Stimulated activated CD4-positive, alpha-beta T cell treated with anti-CD3 and anti-CD28 coated beads, Interleukin-12 subunit alpha, Interleukin-12 subunit beta, amount 100 ng/mL, for 4 hours (primary cell): Measurements from ENCODE around the gene FOXA2.
"Not testable (repeated sequence)": the region's sequence is repeated elsewhere in the genome, so short reads cannot be mapped to it uniquely, and the experiment has no call there.

Experiments
- DNase-seq: peaks from one replicate; pipeline ENCODE4 v3.0.0-alpha.2; 2020

The FOXA2 gene

DNA sequence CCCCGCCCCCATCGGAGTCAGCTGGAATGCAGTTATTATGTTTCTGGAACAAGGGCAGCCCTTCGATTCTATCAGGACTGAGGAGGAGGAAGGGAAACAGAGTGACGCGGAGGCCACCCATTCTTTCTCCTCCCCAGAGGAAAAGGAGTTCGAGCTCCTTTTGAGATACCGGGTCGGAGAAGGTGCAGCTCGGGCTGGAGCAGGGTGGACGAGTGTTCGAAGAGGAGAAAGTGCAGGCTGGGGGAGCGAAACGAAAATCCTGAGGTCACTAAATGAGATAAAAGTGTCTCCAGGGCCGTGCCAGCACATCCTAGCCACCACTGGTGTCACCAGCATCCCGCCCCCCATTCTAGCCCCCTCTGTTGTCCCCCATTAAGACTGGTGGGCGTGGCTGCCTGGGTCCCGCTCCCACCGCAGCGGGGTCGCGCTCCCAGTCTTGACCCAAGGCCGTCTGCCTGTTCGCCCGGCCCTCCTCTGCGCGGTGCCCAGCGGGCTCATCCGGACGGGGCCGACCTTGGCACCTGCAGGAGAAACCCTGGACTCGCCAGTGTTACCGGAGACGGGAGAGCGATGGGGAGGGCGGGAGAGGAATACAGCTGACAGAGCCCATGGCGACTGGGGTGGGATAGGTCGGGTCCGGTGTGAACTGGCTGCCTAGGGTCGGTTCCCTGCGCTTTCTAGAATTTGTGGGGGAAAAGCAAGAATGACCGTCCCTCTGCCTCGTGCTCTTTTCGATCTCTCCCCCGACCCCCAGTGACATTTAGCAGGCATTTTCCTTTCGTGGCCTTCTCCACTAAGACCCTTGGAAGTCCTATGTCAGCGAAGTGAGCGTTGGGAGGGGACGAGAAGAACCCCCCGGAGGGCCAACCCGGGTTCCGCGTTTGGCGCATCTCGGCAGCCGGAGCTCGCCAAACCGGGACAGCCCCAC lies 16.2 kb downstream of the FOXA2 start:
- no peak for DNase-seq

DNA sequence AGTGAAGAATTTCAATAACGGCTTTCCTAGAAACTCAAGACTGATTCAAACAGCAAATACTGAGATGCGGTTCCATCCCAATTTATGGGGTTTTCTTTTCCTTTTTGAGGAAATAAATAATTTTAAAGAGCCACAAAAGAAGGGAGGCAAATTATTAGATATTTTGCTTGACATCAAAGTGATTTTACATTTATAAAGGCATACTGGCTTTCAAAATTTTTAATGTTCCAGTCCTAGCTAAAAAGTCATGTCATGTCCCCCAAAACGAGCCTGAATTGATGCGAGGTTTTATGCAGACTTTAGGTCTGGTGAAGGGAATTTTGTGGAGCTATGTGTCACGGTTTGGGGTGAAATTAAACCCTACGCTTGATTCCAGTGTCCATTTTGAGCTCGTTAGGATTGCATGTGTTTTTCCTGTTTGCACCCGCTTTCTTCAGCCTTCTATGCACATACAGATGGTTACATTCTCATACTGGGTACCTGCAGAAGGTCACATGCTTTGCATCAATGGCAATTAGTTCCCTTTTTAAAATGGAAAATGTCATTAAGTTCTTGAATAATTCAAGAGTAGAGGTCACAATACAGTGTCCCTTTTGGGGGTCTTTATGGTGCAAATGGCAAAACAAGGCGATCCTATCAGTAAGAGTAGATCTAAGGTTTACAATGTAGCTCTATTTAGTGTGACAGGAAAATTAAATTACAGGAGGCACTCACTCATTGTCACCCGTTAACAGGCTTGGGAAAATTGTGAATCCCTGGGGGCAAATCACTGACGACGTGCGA lies 17.3 kb downstream of the FOXA2 start:
- DNase-seq, result no peak

DNA sequence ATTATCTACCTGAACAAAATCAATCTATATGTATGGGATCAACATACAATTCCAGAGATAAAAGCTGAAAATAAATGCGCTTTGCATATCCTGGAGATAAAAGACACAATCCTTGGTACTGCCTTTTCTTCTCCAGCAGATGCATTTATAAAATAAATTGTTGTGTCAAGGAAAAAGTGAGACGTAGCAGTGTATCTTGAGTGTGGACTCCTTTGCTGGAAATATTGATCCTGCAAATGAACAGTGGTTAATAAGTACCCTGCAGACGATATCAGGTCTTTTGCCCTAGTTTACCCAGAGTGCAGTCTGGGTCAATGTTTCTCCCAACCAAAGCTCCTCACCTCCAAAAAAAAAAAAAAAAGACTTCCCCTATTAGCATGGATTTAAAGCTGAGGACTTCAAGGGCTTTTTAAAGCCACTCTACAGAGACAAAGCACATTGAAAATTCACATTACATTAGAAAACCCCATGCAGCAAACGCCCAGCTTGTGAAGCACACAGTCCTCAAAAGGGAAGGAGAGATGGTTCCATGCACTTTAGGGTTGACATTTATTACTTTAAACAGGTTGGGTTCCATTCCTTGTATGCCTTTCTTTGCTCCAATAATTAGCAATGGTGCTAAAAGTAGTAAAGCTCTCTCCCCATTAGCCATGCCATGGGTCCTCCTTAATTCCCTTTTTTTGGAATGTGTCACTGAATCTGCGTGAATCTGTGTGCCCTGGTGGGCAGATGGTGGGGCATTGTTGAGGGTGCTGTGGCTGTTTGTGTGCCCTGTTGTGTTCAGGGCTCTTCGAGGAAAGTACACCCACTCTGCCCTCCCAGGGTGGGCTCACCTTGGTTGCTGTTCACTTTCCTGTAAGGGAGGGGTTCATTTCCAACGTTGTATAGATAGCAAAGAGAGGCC lies 21.1 kb downstream of the FOXA2 start:
- no peak for DNase-seq

DNA sequence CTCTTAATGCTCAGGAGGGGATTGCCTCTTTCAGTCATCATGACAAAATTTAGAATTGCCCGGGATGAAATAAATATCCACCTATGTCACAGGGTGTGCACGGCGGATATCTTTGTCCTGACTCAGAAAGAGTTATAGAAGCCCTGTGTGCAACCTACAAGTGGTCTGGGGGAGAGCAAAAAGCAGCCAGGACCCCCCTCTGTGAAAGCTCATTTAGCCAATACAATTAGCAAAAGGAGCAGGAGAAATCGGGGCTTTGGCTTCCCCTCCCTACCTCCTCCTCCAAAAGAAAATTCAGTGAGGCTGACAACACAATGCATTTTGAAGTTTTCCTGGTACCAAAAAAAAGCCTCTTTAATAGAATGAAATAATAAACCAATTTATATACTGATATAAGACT lies 21.8 kb downstream of the FOXA2 start:
- DNase-seq, result no peak

DNA sequence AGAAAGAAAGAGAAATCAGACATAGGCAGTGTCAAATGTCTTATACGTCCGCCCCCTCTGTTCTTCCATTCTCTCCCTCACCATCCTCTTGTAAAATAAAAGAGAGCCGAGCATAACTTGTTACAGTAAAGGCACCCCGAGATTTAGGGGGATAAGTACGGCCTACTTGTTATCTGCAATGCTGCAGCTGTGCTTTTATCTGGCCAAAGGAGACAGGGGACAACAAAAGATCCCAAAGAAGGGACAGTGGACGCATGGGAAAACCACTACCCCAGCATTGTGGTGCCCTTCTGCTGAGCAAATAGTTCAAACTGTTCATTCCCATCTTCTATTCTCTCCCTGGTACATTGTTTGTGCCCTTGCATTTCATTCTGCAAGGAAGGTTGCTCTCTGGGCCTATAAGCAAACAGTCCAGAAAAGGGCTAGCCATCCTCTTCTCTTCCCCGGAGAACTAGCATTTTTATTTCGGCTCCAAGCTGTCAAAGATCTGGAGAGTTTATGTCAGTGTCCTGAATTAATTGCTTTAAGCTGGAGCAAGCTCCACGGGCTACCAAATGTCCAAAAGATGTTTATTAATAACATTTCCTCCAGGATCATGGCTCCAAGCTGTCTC lies 22.3 kb downstream of the FOXA2 start:
- no peak for DNase-seq

DNA sequence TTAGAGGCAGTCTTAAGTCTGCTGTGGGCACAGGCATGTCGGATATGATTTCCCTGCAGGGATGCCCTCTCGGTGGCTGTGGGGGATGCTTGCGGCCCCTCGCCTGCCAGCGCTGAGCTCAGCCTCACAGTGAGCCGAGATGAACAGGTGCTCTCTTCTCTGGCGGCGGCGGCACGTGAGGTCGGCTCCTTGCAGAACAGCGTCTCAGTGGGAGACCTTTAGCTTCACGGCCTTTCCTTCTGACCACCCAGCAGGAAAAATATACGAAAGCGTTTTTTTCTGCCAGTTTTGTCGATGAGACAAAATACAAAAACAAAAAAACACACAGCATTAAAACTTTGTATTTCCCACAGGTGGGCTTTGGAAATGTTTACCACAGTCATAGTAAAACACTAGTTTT lies 23.6 kb downstream of the FOXA2 start:
- no peak for DNase-seq

DNA sequence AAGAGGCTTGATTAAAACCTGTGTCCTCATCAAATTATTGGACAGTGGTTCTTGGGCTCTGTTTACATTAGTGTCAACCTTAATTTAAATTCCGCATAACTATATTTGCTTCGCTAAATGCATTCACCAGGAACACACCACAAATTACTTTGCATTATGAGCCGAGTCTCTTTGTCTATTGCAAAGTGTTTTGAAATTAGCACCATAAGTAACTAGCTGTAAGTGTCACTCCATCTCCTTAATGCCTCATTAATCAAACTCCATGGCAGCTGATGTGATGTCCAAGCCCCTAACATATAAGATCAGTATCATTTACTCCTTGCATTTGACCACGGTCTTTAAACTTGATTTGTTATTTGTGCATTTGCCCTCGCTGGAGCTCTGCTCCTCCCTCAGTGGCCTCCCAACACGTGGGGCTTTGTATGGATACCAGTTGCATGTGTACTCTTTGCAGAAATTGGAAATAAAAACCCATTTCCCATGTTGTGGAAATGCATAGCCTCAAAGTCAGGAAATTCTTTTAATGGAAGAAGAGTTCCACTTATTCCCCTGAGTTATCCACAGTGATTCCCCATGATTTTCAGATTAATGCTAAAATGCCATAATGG lies 24.6 kb downstream of the FOXA2 start:
- no peak for DNase-seq

DNA sequence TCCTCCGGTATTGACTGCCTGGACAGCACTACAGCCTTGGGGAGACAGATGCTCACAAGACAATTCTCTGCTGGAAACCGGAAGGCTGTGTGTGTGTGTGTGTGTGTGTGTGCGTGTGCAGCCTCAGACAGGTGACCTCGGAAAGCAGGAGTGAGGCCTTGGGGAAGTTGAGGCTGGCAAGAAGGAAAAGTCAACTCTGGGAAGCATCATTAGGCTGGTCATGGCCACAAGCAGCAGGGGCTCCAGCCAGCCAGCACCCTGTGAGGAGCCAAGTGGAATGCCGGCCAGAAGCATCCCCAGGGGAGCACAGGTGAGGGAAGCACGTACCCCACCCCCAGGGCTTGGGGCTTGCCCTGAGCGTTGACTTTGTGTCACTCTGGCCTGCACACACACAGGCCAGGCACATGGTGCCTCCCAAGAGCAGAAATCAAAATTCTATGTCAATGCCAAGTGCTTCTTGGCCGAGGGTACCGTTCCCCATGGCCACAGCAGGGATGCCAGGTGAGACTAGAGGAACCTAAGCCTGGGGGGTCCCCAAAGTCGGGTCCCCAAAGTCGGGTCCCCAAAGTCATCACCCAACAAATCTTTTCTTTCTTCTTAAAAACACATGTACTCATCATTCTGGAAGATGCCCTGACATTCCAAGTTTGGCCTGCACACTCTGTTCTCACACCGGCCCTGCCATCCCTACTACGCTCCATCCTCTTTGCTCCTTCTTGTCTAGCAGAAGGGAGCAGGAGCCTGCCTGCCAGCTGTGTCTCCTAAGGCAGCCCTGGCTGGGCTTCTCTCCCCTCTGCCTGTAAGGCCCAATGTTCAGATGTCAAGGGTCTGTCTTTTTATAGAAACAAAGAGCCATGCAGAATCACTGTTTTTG lies 26.7 kb downstream of the FOXA2 start:
- DNase-seq, result no peak

DNA sequence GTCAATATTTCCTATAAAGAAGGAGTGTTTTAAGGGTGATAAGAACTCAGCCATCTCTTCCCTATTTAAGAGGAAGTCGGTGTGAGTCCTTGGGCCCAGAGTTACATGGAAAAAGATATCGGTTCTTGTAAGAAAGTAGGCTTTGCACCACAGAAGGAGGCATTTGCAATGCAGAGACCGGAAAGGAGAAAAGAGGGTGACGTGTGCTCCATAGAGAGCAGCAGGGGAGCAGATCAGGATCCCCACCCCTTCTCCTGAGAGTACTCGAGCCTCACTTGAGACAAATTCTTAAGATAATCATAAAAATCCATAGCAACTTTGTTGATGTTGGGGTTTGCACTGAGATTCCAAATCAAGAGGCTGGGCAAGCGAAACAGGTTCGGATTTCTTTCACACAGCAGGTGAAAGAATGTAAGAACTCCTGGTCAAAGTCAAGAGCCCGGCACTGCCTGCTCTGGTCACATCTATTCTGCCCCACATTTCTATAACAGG lies 27.8 kb downstream of the FOXA2 start:
- DNase-seq, result no peak

DNA sequence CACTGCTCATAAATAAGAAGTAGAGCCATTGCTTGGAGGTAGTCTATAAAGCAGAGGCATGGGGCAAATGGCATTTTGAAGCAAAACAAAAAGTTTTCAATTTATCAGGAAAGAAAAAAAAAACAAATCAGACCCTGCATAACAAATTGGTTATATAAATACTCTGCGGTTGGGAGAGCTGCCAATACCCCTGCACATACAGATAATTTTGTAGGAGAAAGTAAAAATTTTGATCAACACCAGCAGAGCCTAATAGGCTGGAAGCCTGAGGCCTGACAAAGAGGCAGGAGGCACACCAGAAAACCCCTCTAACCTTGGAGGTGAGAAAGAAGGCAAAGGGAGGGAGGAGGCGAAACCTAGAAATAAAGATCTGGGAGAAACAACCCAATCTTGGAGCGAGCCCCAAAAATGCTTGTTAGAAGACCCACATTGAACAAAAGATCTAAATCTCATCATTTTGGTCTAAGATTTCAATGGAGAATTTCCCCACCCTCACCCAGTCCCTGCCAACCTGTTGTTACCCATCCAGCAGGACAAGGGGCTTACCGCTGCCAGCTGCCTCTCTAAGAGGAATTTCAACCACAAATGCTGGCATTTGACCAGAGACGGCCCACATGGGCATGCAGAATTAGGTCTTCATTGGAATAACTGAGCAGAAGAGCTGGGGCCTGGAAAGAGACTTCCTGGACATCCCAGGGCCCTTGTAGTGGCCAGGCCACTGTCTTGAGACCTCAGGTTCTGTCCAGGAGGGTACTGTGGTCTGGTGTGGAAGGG lies 28.4 kb downstream of the FOXA2 start:
- DNase-seq, result no peak

DNA sequence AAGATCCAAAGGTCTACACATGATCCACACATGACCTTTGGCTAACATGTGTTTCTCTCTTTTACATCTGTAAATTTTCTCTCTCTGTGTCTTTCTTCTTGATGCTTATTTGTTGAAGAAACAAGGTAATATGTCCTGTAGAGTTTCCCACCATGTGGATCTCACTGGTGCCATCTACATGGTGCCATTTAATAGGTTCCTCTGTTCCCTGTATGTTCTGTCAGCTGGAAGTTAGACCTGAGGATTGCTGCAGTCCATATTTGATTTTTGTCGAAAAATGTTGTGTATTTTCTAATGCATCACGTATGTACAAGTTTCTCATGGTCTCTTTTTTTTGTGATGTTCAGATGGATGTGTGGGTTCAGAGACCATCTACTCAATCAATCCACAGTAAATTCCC lies 30.0 kb downstream of the FOXA2 start:
- no peak for DNase-seq

DNA sequence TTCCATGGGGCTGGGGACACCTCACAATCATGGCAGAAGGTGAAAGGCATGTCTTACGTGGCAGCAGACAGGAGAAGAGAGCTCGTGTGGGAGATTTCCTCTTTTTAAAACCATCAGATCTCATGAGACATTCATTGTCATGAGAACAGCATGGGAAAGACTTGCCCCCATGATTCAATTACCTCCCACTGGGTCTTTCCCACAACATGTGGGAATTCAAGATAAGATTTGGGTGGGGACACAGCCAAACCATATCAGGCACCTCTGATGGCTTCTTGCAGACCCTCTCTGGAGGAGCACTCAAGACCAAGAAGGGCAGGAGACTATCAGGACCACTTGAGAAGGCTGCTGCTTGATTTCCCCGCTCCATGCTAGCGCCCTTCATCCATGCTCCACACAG lies 33.9 kb downstream of the FOXA2 start:
- not testable (repeated sequence) for DNase-seq

DNA sequence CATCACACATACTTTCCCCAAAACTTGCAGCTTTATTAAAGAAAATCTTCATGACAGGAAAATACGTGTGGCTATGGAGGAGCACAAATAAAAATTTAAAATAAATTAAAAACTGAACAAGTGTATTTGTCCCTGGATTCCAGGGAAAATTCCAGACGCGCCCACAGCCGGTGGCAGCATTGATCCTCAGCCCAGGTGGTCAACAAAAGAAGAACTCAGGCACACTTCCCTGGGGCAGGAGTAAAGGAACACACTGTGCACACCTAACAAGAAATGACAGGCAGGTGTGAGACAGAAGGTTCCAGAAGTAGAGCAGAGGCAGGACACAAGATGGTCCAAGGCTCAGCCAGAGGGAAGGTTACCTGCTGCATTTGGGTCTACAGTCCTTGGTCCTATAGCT lies 36.3 kb downstream of the FOXA2 start:
- DNase-seq, result no peak

DNA sequence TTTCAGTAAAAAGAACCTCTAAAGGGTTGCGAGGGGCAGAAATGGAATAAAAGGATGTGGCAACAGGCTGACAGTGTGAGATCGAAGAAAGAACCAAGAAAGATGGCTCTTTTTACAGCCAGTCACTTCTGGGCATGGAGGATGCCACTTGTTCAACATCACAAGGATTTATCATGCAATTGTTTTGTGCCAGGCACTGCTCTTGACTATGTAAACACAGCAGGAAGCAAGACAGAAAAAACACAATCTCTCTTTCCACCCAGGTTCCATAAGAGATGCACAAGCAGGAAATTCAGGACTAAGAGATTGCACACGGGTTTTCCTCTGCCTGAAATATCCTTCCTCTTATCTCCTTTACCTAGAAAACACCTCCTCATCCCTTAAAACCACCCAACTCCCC lies 38.0 kb downstream of the FOXA2 start:
- no peak for DNase-seq

DNA sequence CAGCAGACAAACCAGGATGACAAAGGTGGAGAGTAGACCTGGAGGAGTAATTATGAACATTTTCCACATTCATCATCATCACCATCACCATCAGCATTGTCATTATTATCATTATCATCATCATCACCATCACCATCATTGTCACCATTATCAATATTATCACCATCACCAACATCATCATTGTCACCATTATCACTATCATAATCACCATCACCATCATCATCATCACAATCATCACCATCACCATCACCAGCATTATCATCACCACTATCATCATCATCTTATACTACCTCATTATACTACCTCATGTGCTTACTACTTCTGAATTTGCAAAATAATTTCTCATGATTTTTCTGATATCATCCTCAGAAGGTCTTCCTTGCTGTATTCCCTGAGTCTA lies 39.3 kb downstream of the FOXA2 start:
- no peak for DNase-seq

DNA sequence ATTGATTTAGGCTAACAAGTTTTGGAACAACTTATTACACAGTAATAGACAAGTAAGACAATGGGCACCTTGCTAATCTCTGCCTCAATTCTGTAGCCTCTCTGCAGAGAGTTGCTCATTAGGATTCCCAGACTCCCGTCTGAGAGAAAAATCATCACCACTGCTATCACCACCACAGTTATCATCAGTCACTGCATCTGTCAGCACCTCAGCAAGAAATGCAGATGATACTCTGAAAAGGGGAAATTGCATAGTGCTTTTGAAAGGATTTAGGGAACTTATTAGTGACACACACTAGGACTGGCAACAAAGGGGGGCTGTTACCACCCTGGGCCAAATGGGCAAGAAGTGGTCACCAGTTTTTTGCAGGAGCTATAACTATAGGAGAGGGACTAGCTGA lies 39.9 kb downstream of the FOXA2 start:
- no peak for DNase-seq

DNA sequence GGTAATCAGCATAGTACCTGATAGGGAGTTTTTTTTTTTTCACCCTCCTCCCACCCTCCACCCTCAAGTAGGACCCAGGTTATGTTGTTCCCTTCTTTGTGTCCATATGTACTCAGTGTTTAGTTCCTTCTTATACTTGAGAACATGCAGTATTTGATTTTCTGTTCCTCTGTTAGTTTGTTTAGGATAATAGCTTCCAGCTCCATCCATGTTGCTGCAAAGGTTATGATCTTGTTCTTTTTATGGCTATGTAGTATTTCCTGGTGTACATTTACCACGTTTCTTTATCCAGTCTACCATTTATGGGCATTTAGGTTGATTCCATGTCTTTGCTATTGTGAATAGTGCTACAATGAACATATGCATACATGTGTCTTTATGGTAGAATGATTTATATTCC lies 41.9 kb downstream of the FOXA2 start:
- DNase-seq, result no peak

DNA sequence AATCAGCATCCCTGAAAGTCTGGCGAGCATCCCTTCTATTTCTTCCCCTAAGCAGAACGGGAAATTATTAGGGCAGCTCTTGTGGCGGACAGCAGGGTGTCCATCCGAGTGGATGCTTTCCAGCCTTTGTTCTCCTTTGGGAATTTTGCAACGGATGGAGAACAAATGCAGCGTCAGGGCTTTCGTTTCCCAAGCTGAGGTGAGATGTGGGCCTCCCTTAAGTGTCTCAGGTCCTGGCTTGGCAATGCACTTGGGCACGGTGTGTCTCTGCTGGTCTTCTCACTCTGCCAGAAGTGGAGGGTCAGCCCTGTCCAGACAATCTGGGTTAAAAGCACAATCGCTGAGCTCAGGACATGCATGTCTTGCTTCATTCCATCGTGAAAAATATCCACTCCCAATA lies 43.5 kb downstream of the FOXA2 start:
- no peak for DNase-seq

DNA sequence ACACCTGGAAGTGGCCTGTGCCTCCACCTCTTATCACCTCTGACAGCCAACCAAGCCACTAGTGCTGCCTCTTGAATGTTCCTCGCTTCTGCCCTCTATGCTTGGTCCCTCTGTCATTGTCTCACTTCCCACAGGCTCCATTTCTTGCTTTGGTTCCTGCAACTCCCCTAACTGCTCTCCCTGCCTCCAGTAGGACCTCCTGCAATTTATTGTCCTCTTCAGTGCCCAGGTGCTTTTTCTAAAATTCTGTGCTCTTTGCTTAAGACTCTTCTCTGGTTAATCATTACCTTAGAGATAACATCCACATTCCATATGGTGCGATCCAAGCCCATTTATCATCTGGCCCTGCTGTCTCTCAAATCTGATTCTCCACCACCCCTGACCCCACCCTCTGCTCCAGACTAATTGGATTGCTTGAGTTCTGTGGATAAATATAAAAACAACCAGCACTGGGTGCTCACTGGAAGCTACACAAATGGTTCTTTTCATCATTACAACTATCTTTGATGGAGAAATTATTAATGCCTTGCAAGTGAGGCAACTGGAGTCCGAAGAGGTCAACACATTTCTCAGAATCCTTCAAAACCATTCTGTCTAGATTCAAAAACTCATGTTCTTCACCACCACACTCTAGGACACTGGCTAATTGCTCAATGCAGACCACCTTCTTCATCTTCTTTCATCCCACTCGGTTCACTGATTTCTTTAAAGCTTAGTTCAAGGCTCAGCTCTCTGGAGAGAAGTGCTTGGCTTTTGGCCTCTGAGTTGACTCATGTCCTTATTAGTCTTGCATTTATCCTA lies 47.2 kb downstream of the FOXA2 start:
- no peak for DNase-seq
